Hypothalamus (tissue), 51 donors: ENCODE results near the gene CELF5.
"Not testable (repeated sequence)": the region's sequence is repeated elsewhere in the genome, so short reads cannot be mapped to it uniquely, and the experiment has no call there.

Experiments used
- DNase-seq, 51 donors: peaks; one replicate each; lab custom pipeline; 2025; lab: John Stamatoyannopoulos, UW

Gene CELF5

DNA sequence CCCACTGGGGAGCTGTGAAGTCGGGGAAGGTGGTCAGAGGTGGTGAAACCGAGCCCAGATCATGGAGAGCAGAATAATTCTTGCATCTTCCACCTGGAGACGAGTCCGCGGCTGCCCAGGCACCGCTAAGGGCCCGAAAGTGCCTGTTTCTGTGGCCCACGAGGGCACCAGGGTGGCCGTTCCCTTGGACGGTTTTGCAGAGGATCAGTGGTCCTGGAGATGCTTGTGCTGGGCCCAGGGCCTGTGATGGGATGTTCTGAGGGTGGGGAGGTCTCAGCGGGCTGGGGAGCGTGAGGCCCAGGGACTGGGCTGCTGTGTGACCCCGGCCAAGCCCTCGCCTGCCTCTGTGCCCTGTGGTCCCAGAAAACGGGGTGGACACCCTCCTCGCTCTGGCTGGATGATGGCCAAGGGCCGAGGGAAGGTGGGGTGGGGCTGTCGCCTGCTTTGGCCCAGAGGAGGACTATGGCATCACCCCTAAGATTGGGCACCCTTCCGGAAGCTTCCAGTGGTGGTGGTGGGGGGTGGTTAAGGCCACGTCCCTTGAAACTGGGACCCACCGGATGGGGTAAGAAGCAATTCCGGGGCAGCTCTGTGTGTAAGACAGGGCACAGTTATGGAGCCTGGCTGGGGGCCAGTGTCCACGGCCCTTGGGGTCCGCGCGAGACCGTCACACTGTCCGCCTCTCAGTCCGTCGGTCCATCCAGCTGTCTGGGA lies 90.7 kb downstream of the CELF5 start:
- DNase-seq = no peak

- no peak for DNase-seq
Measured at GRCh38 chr19:3315676-3315973, 91.2 kb downstream of the CELF5 start.

DNA sequence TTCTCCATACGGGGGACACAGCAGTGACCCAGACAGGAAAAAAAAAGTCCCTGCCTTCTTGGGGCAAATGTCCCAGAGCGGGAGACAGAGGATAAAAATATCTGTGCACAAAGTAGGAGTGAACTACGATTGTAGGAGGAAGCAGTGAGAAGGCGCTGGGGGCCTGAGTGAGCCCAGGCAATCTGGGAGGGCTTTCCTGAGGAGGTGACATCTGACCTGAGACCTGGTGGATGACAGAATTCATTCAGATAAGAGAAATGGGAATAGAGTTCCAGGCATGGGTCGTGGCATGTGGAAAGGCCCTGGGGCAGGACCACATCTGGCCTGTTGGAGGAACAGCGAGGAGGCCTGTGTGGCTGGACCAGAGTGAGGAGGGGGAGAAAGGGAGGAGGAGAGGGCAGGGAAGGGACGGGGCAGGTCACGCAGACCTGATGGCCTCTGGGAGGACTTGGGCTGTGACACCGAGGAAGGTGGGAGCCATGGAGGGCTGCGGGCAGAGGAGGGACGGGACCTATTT lies 91.7 kb downstream of the CELF5 start:
- DNase-seq = no peak

GRCh38 chr19:3316659-3317207 lies 92.3 kb downstream of the CELF5 start:
- no peak for DNase-seq

DNA sequence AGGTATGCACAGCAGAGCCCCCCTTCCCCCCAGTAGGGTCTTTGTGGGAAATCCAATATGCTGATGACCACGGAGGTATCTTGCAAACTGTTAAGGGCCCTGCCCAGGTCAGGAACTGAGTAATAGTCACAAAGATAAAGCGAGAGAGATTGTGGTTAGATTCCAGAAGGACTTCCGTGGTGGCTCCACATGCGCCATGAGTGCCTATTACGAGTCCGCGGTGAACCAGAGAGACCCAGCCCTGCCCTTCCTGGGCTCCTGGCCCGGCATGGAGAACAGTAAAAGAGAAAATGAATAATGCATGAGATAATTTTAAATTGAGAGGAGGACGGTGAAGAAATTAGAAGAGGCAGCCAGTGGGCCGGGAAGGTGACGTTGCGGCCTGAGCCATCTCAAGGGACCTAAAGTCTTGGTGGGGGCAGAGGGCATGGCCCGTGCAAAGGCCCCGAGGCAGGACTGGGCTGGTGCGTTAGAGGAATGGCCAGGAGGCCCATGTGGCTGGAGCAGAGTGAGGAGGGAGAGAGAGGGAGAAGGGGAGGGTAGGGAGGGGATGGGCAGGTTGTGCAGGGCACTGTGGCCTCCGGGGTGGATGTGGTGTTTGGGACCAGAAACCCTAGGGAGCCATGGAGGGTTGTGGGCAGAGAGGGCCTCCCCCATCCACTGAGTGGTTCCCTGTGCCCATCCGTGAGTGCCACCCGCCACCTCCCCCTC lies 95.3 kb downstream of the CELF5 start:
- DNase-seq = no peak

GRCh38 chr19:3320354-3320670 lies 95.9 kb downstream of the CELF5 start:
- no peak for DNase-seq

- no peak for DNase-seq
Measured at GRCh38 chr19:3320853-3321252, 96.4 kb downstream of the CELF5 start.

DNA sequence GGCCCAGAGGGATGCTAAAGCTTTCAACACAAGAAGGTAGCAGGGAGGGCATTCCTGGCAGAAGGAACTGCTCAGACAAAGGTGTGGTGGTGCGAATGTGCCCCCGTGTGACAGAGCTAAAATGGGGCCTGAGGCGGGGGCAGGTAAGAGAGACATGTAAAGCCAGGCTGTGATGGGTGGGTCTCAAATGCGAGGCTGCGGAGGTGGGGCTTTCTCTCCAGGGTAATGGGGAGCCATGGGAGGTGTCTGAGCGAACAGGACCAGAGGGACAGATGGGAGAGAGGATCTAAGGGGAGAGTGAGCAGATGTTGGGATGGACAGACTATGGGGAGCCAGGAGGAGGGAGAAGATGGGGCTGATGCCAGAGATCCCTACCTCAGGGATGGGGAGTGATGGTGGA lies 97.2 kb downstream of the CELF5 start:
- DNase-seq = no peak

- DNase-seq = no peak
Measured at GRCh38 chr19:3322199-3322978, 97.9 kb downstream of the CELF5 start.

DNA sequence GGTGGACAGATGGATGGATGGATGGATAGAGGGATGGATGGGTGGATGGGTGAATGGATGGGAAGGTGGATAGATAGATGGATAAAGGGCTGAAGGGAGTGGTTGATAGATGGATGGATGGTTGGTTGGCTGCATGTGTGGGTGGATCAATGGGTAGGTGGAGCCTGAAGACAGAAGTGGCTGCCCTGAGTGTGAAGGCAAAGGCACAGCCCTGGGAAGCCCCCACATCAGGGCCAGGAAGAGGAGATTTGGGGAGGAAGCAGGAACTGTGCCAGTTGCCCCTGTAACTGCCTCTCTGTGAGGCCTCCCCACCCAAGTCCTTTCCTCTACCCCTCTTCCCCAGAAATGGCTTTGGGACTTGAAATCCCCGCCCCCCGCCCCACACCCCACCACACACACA lies 98.6 kb downstream of the CELF5 start:
- DNase-seq = no peak

- DNase-seq = no peak
Measured at GRCh38 chr19:3323658-3324057, 99.2 kb downstream of the CELF5 start.

GRCh38 chr19:3324405-3324856 lies 100.0 kb downstream of the CELF5 start:
- DNase-seq = peak in 11 of 51 donors; percentile 2 to 41 (median 19)

DNA sequence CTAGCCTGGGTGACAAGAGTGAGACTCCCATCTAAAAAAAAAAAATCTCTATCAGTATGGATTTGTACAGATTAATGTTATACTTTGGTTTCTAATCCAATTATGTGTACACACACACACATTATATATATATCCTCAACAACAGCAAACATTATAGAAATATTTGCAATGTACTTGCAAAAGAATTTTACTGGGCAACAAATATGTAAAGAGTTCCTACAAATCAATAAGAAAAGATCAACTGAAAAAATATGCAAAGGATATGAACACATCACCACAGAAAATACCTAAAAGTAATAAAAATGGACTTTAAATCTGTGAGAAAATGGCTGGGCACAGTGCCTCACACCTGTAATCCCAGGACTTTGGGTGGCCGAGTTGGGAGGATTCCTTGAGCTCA lies 101.0 kb downstream of the CELF5 start:
- no peak for DNase-seq

DNA sequence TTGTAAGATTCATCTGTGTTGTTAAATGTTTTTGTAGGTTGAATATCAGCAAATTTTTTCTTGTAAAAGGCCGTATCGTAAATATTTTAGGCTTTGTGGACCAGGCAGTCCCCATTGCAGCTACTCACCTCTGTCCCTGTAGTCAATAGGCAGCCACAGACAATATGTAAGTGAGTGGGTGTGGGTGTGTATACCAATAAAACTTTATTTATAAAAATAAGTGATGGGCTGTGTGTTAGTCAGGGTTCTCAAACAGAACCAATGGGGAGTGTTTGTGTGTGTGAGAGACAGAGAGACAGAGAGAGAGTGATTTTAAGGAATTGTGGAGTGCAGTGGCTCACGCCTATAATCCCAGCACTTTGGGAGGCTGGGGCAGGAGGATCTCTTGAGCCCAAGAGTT lies 104.3 kb downstream of the CELF5 start:
- no peak for DNase-seq

- DNase-seq = no peak
Measured at GRCh38 chr19:3330047-3330446, 105.6 kb downstream of the CELF5 start.

GRCh38 chr19:3332232-3332631 lies 107.8 kb downstream of the CELF5 start:
- DNase-seq = not testable (repeated sequence)

GRCh38 chr19:3333020-3333583 lies 108.6 kb downstream of the CELF5 start:
- DNase-seq = no peak

DNA sequence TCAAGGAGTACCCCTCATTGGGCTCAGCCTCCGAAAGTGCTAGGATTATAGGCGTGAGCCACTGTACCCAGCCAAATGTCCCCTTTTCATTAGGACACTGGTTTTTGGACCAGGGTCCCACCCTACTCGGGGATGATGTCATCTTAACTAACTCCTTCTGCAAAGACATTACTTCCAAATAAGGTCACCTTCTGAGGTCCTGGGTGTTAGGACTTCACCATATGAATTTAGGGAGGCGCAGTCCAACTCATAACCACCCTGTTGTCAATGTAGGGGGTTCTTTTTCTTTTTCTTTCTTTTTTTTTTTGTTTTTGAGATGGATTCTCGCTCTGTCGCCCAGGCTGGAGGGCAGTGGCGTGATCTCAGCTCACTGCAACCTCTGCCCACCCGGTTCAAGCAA lies 109.2 kb downstream of the CELF5 start:
- DNase-seq = no peak

DNA sequence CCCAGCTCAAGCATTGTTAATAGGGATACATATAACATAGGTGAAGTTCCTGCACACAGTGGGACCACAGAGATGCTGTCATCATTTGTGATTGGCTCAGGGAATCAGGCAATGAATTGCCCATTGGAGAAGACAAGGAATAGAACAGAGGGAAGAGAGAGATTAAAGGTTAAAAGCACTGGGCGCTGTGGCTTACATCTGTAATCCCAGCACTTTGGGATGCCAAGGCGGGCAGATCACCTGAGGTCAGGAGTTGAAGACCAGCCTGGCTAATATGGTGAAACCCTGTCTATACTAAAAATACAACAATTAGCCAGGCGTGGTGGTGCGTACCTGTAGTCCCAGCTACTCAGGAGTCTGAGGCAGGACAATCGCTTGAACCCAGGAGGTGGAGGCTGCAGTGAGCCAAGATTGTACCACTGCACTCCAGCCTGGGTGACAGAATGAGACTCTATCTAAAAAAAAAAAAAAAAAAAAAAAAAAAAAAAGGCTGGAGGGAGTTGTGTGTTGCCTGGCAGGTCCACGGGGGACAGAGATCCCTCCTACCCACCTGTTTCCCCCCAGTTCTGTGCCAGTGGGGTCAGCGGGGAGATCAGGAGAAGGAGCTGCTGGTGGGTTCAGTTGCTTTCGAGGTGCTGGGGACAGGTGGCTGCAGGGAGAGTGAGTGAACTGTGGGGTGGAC lies 110.4 kb downstream of the CELF5 start:
- DNase-seq = not testable (repeated sequence)
